ENCODE results near the gene LRP1B.

LRP1B gene

GRCh38 chr2:140359056-140359771 lies 1771.6 kb downstream of the LRP1B start:
- H3K27ac ChIP-seq: no peak overlapping the region
- H3K4me2 ChIP-seq: no peak overlapping the region
- H3K36me3 ChIP-seq (ENCODE audit: insufficient read depth): no peaks in the 10 kb centered on the region
- no peak overlapping the region for H3K9ac ChIP-seq
- TF ChIP-seq, protein P1, sequence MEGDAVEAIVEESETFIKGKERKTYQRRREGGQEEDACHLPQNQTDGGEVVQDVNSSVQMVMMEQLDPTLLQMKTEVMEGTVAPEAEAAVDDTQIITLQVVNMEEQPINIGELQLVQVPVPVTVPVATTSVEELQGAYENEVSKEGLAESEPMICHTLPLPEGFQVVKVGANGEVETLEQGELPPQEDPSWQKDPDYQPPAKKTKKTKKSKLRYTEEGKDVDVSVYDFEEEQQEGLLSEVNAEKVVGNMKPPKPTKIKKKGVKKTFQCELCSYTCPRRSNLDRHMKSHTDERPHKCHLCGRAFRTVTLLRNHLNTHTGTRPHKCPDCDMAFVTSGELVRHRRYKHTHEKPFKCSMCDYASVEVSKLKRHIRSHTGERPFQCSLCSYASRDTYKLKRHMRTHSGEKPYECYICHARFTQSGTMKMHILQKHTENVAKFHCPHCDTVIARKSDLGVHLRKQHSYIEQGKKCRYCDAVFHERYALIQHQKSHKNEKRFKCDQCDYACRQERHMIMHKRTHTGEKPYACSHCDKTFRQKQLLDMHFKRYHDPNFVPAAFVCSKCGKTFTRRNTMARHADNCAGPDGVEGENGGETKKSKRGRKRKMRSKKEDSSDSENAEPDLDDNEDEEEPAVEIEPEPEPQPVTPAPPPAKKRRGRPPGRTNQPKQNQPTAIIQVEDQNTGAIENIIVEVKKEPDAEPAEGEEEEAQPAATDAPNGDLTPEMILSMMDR (conservative IDR thresholded peaks at IDR 0.05; ENCODE audit: low read depth, low read length): no peak
- H3K27me3 ChIP-seq (ENCODE audit: insufficient read depth, low read depth): no peaks in the 10 kb centered on the region
- H3K4me3 ChIP-seq (IDR thresholded peaks at IDR 0.05; ENCODE audit: insufficient read depth, low read depth, low read length): no peak overlapping the region
- H3K4me1 ChIP-seq (ENCODE audit: low read depth, poor library complexity, severe bottlenecking): no peaks in the 10 kb centered on the region
- no peaks in the 10 kb centered on the region for H3K79me2 ChIP-seq (ENCODE audit: insufficient read depth, low read depth)
- no peak overlapping the region for H2AFZ ChIP-seq (ENCODE audit: low read depth)
- H4K20me1 ChIP-seq (ENCODE audit: insufficient read depth): no peaks in the 10 kb centered on the region

DNA sequence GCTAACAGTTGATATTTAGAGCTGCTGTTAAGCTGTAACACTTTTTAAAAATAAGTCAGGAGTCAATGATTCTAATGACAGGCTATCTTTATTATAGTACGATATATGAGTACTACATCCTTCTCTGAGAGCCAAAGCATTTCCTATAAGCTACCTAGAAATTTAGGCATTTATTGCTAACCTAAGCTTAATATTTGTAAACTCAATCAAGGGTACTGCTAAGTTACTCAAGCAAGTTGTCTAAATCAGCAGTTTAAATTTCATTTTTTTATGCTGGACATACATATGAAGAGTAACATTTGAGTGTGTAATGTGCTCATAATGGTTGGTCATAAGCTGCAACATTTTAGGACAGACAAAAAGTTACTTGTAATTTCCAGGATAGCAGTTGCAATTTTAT lies 1774.1 kb downstream of the LRP1B start:
- Histone ChIP-seq H3K4me1 (ENCODE audit: low read depth, poor library complexity, severe bottlenecking) (no peaks in the 10 kb centered on the region), H2AFZ (ENCODE audit: low read depth) (no peak overlapping the region), H3K4me3 (IDR thresholded peaks at IDR 0.05; ENCODE audit: insufficient read depth, low read depth, low read length) (no peak overlapping the region), H4K20me1 (ENCODE audit: insufficient read depth) (no peaks in the 10 kb centered on the region), H3K36me3 (ENCODE audit: insufficient read depth) (no peaks in the 10 kb centered on the region), H3K4me2 (no peak overlapping the region), H3K27me3 (ENCODE audit: insufficient read depth, low read depth) (no peaks in the 10 kb centered on the region), H3K9ac (no peak overlapping the region), H3K27ac (no peak overlapping the region), H3K79me2 (ENCODE audit: insufficient read depth, low read depth) (no peaks in the 10 kb centered on the region)
- TF ChIP-seq, protein P1 (conservative IDR thresholded peaks at IDR 0.05; ENCODE audit: low read depth, low read length): no peak

GRCh38 chr2:140355511-140356090 lies 1775.2 kb downstream of the LRP1B start:
- no peak overlapping the region for H3K4me3 ChIP-seq (IDR thresholded peaks at IDR 0.05; ENCODE audit: insufficient read depth, low read depth, low read length)
- H3K4me2 ChIP-seq: no peak overlapping the region
- no peak overlapping the region for H3K27ac ChIP-seq
- no peaks in the 10 kb centered on the region for H3K79me2 ChIP-seq (ENCODE audit: insufficient read depth, low read depth)
- no peak overlapping the region for H2AFZ ChIP-seq (ENCODE audit: low read depth)
- no peaks in the 10 kb centered on the region for H4K20me1 ChIP-seq (ENCODE audit: insufficient read depth)
- H3K9ac ChIP-seq: no peak overlapping the region
- H3K27me3 ChIP-seq (ENCODE audit: insufficient read depth, low read depth): no peaks in the 10 kb centered on the region
- H3K36me3 ChIP-seq (ENCODE audit: insufficient read depth): no peaks in the 10 kb centered on the region
- H3K4me1 ChIP-seq (ENCODE audit: low read depth, poor library complexity, severe bottlenecking): no peaks in the 10 kb centered on the region
- TF ChIP-seq, protein P1 (conservative IDR thresholded peaks at IDR 0.05; ENCODE audit: low read depth, low read length): no peak

GRCh38 chr2:140354544-140354943 lies 1776.3 kb downstream of the LRP1B start:
- Histone ChIP-seq H2AFZ (ENCODE audit: low read depth) (no peak overlapping the region), H3K9ac (no peak overlapping the region), H3K27ac (no peak overlapping the region), H3K36me3 (ENCODE audit: insufficient read depth) (no peaks in the 10 kb centered on the region), H4K20me1 (ENCODE audit: insufficient read depth) (no peaks in the 10 kb centered on the region), H3K4me3 (IDR thresholded peaks at IDR 0.05; ENCODE audit: insufficient read depth, low read depth, low read length) (no peak overlapping the region), H3K4me2 (no peak overlapping the region), H3K27me3 (ENCODE audit: insufficient read depth, low read depth) (no peaks in the 10 kb centered on the region), H3K4me1 (ENCODE audit: low read depth, poor library complexity, severe bottlenecking) (no peaks in the 10 kb centered on the region), H3K79me2 (ENCODE audit: insufficient read depth, low read depth) (no peaks in the 10 kb centered on the region)
- TF ChIP-seq, protein P1 (conservative IDR thresholded peaks at IDR 0.05; ENCODE audit: low read depth, low read length): no peak

Measured in KMS-11 (cell line).